Smooth muscle cell (in vitro differentiated cells): ENCODE measurements around the gene IRX1. TPM values are rescaled to one million over a fixed set of nuclear protein-coding genes. Genes with fewer than 3 reads are reported as not detected.

ENCODE experiments used
- DNase-seq: peaks from one replicate; lab custom pipeline; 2025; ENCODE audit not compliant: unreplicated experiment; lab: John Stamatoyannopoulos, UW
- H2AFZ ChIP-seq: fragments of 200-600 bp; sonication (generic); 2 replicates; pipeline ENCODE4 v1.6.0; 2016; ENCODE audit warnings: antibody characterized with exemption, low read depth, mild to moderate bottlenecking
- H3F3A ChIP-seq: fragments of 200-600 bp; sonication (generic); 2 replicates; pipeline ENCODE4 v1.6.0; 2017; ENCODE audit warnings: antibody characterized with exemption, low read depth
- H3K27ac ChIP-seq: fragments of 200-600 bp; sonication (generic); 2 replicates; pipeline ENCODE4 v1.5.1; 2016; ENCODE audit warnings: low read depth, mild to moderate bottlenecking
- H3K27me3 ChIP-seq: fragments of 200-600 bp; sonication (generic); 2 replicates; pipeline ENCODE4 v1.6.1; 2016; ENCODE audit warnings: low read depth, mild to moderate bottlenecking
- H3K36me3 ChIP-seq: fragments of 200-600 bp; sonication (generic); 2 replicates; pipeline ENCODE4 v1.5.1; 2016; ENCODE audit warnings: low read depth
- H3K4me1 ChIP-seq: fragments of 200-600 bp; sonication (generic); 2 replicates; pipeline ENCODE4 v1.5.1; 2016; ENCODE audit warnings: low read depth
- H3K4me2 ChIP-seq: fragments of 200-600 bp; sonication (generic); 2 replicates; pipeline ENCODE4 v1.6.0; 2016; ENCODE audit warnings: mild to moderate bottlenecking
- H3K4me3 ChIP-seq: fragments of 200-600 bp; sonication (generic); 2 replicates; pipeline ENCODE4 v1.5.1; 2016; ENCODE audit warnings: mild to moderate bottlenecking
- H3K79me2 ChIP-seq: fragments of 200-600 bp; sonication (generic); 2 replicates; pipeline ENCODE4 v1.6.0; 2016; ENCODE audit warnings: low read depth, mild to moderate bottlenecking
- H3K9ac ChIP-seq: fragments of 200-600 bp; sonication (generic); 2 replicates; pipeline ENCODE4 v1.6.0; 2016; ENCODE audit warnings: low read depth
- H3K9me3 ChIP-seq: fragments of 200-600 bp; sonication (generic); replicated peaks from 2 replicates; pipeline ENCODE4 v1.5.1; 2016; ENCODE audit warnings: low read depth
- H4K20me1 ChIP-seq: fragments of 200-600 bp; sonication (generic); 2 replicates; pipeline ENCODE4 v1.6.0; 2016; ENCODE audit warnings: low read depth
- CTCF ChIP-seq: fragments of 200-600 bp; sonication (generic); IDR thresholded peaks from 2 replicates; pipeline ENCODE4 v1.5.1; 2017; ENCODE audit warnings: borderline replicate concordance, mild to moderate bottlenecking, antibody characterized with exemption; ENCODE audit not compliant: insufficient read depth, poor library complexity, severe bottlenecking
- WGBS: methylation state at CpG from one replicate; pipeline ENCODE4 v1.1.7; 2016; ENCODE audit warnings: low lambda C conversion rate; 5-methylcytosine and 5-hydroxymethylcytosine counted together
- polyA plus RNA-seq: library from polyadenylated mRNA; unstranded; fragments of >200 nt; fragmentation: Nextera tagmentation; extraction: Ambion mirVana; gene quantifications from 2 replicates; pipeline ENCODE4 v1.2.1, GENCODE V29; 2016
- total RNA-seq: library from RNA; depleted of rRNA; stranded (reverse); fragments of >200 nt; gene quantifications from 2 replicates; pipeline ENCODE4 v1.2.3, GENCODE V29; 2014

Gene IRX1
- total and polyA plus RNA-seq, 2 experiments from 2014 or later: 0.30 to 0.67 TPM

GRCh38 chr5:3590967-3591900 lies 4.4 kb upstream of the IRX1 start:
- Histone ChIP-seq H3K27me3 (peaks cover 98% of the 10 kb centered on the region), H2AFZ (no peak overlapping the region), H4K20me1 (no peaks in the 10 kb centered on the region), H3K4me1 (peaks cover 21% of the 10 kb centered on the region), H3K27ac (no peak overlapping the region), H3F3A (no peaks in the 10 kb centered on the region), H3K4me3 (no peak overlapping the region), H3K9me3 (no peaks in the 10 kb centered on the region), H3K9ac (no peak overlapping the region), H3K4me2 (no peak overlapping the region), H3K36me3 (no peaks in the 10 kb centered on the region), H3K79me2 (no peaks in the 10 kb centered on the region)
- no peak for TF ChIP-seq CTCF
- no peak for DNase-seq
- 6% methylated on average over 74 of the region's 79 CpGs for WGBS

GRCh38 chr5:3592298-3592697 lies 3.3 kb upstream of the IRX1 start:
- H3K4me1 ChIP-seq: peaks cover 21% of the 10 kb centered on the region
- H3K27me3 ChIP-seq: peaks cover 98% of the 10 kb centered on the region
- no peaks in the 10 kb centered on the region for H3F3A ChIP-seq
- no peaks in the 10 kb centered on the region for H3K36me3 ChIP-seq
- no peaks in the 10 kb centered on the region for H4K20me1 ChIP-seq
- H3K4me2 ChIP-seq: no peak overlapping the region
- no peaks in the 10 kb centered on the region for H3K79me2 ChIP-seq
- TF ChIP-seq CTCF: no peak
- no peak for DNase-seq
- no peak overlapping the region for H3K9ac ChIP-seq
- 8% methylated on average over 18 of the region's 22 CpGs for WGBS
- no peak overlapping the region for H2AFZ ChIP-seq
- no peak overlapping the region for H3K27ac ChIP-seq
- H3K9me3 ChIP-seq: no peaks in the 10 kb centered on the region
- H3K4me3 ChIP-seq: no peak overlapping the region

- 6% methylated on average over 28 of the region's 28 CpGs for WGBS
- no peak for DNase-seq
- Histone ChIP-seq H3K79me2 (no peaks in the 10 kb centered on the region), H3K36me3 (no peaks in the 10 kb centered on the region), H3K4me3 (no peak overlapping the region), H3K27ac (no peak overlapping the region), H3K9ac (no peak overlapping the region), H2AFZ (no peak overlapping the region), H4K20me1 (no peaks in the 10 kb centered on the region), H3K27me3 (peaks cover 98% of the 10 kb centered on the region), H3K4me2 (peak overlapping the region; percentile 76), H3K9me3 (no peaks in the 10 kb centered on the region), H3F3A (no peaks in the 10 kb centered on the region), H3K4me1 (peaks cover 21% of the 10 kb centered on the region)
- TF ChIP-seq CTCF: no peak
Measured at GRCh38 chr5:3593771-3594509, 1.7 kb upstream of the IRX1 start.
